T-cell (primary cell): ENCODE data around the gene CLDN18. TPM values are rescaled to one million over a fixed set of nuclear protein-coding genes. Genes with fewer than 3 reads are reported as not detected.

ENCODE experiments used
- ATAC-seq, 4 experiments: fragments of 200-7000 bp in 3 of 4; fragments of 150-1000 bp in 1 of 4; cut with Tn5 transposase; replicated peaks in 1 of 4; 1 replicate in 3 of 4; 2 replicates in 1 of 4; pipeline ENCODE4 v1.10.0; 2021; ENCODE audit warnings: moderate library complexity in 3 of 4, mild to moderate bottlenecking in 2 of 4, moderate number of reproducible peaks in 1 of 4
- CTCF ChIA-PET, 2 donors: fragments of 300-600 bp; sonication (Branson Sonifier 250); formaldehyde crosslinking; loops; one replicate each; lab custom pipeline; 2022; ENCODE audit warnings: antibody characterized with exemption in 2 of 2; lab: Charles Lee
- POLR2A ChIA-PET, 2 donors: fragments of 300-600 bp; sonication (Branson Sonifier 250); formaldehyde crosslinking; loops; one replicate each; lab custom pipeline; 2022; ENCODE audit warnings: antibody characterized with exemption in 2 of 2; lab: Charles Lee
- DNase-seq, 35 experiments: peaks; one replicate each; pipeline versions ENCODE4 v3.0.0 to v3.0.0-alpha.2; 2013 to 2023
- H3K27ac ChIP-seq: one replicate; pipeline ENCODE4 v1.5.1; 2013; ENCODE audit warnings: low read length
- H3K27me3 ChIP-seq, 2 experiments: replicated peaks in 1 of 2; 1 replicate in 1 of 2; 2 replicates in 1 of 2; pipeline versions ENCODE4 v1.6.1 to v1.7.0; 2013; ENCODE audit warnings: low read length in 1 of 2, mixed read lengths in 1 of 2; ENCODE audit not compliant: control insufficient read depth in 2 of 2, insufficient read depth in 2 of 2; ENCODE audit errors: extremely low read depth in 1 of 2
- H3K36me3 ChIP-seq, 2 donors: 1 replicate in 1 of 2; 2 replicates in 1 of 2; pipeline versions ENCODE4 v1.6.1 to v1.7.0; 2013; ENCODE audit warnings: low read length in 1 of 2; ENCODE audit not compliant: control insufficient read depth in 2 of 2, insufficient read depth in 1 of 2; ENCODE audit errors: extremely low read depth in 1 of 2
- H3K4me1 ChIP-seq, 2 experiments: 1 replicate in 1 of 2; 2 replicates in 1 of 2; pipeline versions ENCODE4 v1.6.1 to v1.7.0; 2013; ENCODE audit warnings: low read length in 2 of 2, mixed read lengths in 1 of 2; ENCODE audit not compliant: insufficient read depth in 2 of 2, control insufficient read depth in 1 of 2; ENCODE audit errors: extremely low read depth in 1 of 2
- H3K4me3 ChIP-seq, 2 donors: 1 replicate in 1 of 2; 2 replicates in 1 of 2; pipeline versions ENCODE4 v1.5.1 to v1.7.0; 2013; ENCODE audit warnings: mild to moderate bottlenecking in 2 of 2, low read length in 1 of 2, moderate library complexity in 1 of 2; ENCODE audit not compliant: control insufficient read depth in 1 of 2; ENCODE audit errors: extremely low read depth in 1 of 2
- H3K9me3 ChIP-seq: 2 replicates; pipeline ENCODE4 v1.7.0; 2013
- H3K27ac Mint-ChIP-seq, 2 donors: one replicate each; pipeline ENCODE4 v1.8.0; 2020 to 2021; ENCODE audit warnings: mild to moderate bottlenecking in 2 of 2, mixed read lengths in 2 of 2
- H3K27me3 Mint-ChIP-seq, 2 donors: one replicate each; pipeline ENCODE4 v1.8.0; 2021 to 2022; ENCODE audit warnings: mixed read lengths in 2 of 2
- H3K36me3 Mint-ChIP-seq: one replicate; pipeline ENCODE4 v1.8.0; 2021; ENCODE audit warnings: mixed read lengths
- H3K4me1 Mint-ChIP-seq, 3 donors: one replicate each; pipeline ENCODE4 v1.8.0; 2020 to 2022; ENCODE audit warnings: mixed read lengths in 3 of 3, mild to moderate bottlenecking in 1 of 3
- H3K4me3 Mint-ChIP-seq, 3 donors: one replicate each; pipeline ENCODE4 v1.8.0; 2020 to 2022; ENCODE audit warnings: mild to moderate bottlenecking in 3 of 3, mixed read lengths in 3 of 3, moderate library complexity in 3 of 3
- H3K9me3 Mint-ChIP-seq, 3 donors: one replicate each; pipeline ENCODE4 v1.8.0; 2020 to 2022; ENCODE audit warnings: mixed read lengths in 3 of 3
- WGBS: methylation state at CpG from one replicate; pipeline ENCODE4 v1.1.5; 2013; ENCODE audit warnings: missing lambda C conversion rate; ENCODE audit not compliant: insufficient coverage; 5-methylcytosine and 5-hydroxymethylcytosine counted together
- total RNA-seq, 35 experiments: library from RNA in 6 of 35; stranded (reverse) in 6 of 35; fragments of 120-200 nt in 1 of 35; gene quantifications; one replicate each; pipeline versions ENCODE4 v1.2.1 to v1.2.4 and lab custom pipeline; 2013 to 2026

Gene CLDN18
- total RNA-seq, 5 donors from 2014 or later (not counting 1 experiment from before 2014, with no cell fraction given), result 0.18 to 0.47 (median 0.23) TPM; not detected in 2

DNA sequence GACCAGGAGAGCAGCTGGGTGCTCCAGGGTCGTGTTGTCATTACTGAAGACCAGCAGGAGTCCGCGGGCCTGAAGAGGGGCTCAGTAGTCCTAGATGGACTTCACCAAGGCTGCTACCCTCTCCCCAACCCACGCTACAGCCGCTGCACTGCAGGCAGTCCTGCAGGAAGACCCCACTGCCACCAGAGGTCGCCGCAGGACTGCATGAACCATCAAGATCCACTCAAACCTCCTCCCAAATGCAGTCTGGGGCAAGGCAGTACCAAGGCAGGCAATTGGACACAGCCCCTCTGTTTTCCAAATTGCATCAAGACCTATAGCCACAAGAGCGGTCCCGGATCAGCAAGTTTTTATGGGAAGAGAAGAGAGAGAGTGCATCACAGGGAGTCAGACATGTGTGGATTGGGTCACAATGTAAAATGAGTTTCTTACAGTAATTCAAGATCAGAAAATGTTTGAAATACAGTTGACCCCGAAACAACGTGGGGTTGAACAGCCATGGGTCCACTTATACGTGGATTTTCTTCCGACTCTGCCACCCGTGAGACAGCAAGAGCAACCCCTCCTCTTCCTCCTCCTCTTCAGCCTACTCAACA lies 58.7 kb downstream of the CLDN18 start:
- H3K4me1 ChIP-seq, result no peaks in the 10 kb centered on the region
- ATAC-seq (peak; percentile 64 to 77 (median 72)), DNase-seq (peak; percentile 14 to 76 (median 58))
- Mint-ChIP-seq H3K4me1 (no peaks in the 10 kb centered on the region), H3K36me3 (no peaks in the 10 kb centered on the region), H3K9me3 (no peaks in the 10 kb centered on the region), H3K4me3 (no peak overlapping the region), H3K27me3 (peaks cover 12 to 22% of the 10 kb centered on the region in 2 donors), H3K27ac (no peak overlapping the region)
- CTCF ChIA-PET, result interaction anchor here (0.6 to 1.6 kb wide), 5 partner anchors 17 to 371 kb away, joined by 3 to 9 read pairs (median 4); no protein-coding TSS in a partner anchor
- no peak overlapping the region for H3K27ac ChIP-seq
- POLR2A ChIA-PET, result no interaction called here
- H3K36me3 ChIP-seq, result no peaks in the 10 kb centered on the region
- 16% methylated on average over 7 of the region's 14 CpGs for WGBS
- H3K4me3 ChIP-seq, result no peak overlapping the region
- peaks cover 0 to 48% of the 10 kb centered on the region in 2 experiments for H3K27me3 ChIP-seq
- H3K9me3 ChIP-seq, result no peaks in the 10 kb centered on the region

DNA sequence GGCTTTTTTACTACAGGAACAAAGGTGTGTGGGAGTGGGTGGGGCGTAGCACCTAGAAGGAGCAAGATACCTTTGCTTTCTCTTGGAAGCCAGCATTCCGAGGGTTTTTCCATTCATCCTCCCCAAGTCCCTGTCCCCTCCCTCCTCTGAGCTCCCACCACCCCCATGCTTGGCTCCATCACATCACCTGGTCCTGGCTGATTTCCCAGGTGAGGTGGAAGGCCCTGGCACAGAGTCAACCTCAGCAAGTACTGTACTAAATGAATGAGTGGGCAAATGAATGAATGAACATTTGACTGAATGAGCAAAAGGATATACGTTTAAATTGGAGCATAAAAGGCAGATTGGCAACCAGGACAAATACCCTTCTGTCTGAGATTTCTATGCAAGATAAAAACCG lies 60.0 kb downstream of the CLDN18 start:
- no peak overlapping the region for H3K4me3 Mint-ChIP-seq
- ChIA-PET POLR2A (no interaction called here), CTCF (interaction anchor here (0.7 to 1.6 kb wide), 7 partner anchors 8 to 627 kb away, joined by 3 to 9 read pairs (median 4); no protein-coding TSS in a partner anchor)
- H3K27me3 Mint-ChIP-seq, result peaks cover 12 to 23% of the 10 kb centered on the region in 2 donors
- no peak overlapping the region for H3K27ac Mint-ChIP-seq
- no peaks in the 10 kb centered on the region for H3K4me1 ChIP-seq
- ATAC-seq (no peak), DNase-seq (no peak)
- H3K4me1 Mint-ChIP-seq, result no peaks in the 10 kb centered on the region
- WGBS, result no CpG with 5 or more reads among the region's 4 CpGs
- H3K9me3 Mint-ChIP-seq, result no peaks in the 10 kb centered on the region
- H3K36me3 Mint-ChIP-seq, result no peaks in the 10 kb centered on the region
- no peak overlapping the region for H3K4me3 ChIP-seq
- H3K27ac ChIP-seq, result no peak overlapping the region
- H3K9me3 ChIP-seq, result no peaks in the 10 kb centered on the region
- no peaks in the 10 kb centered on the region for H3K36me3 ChIP-seq
- peaks cover 0 to 41% of the 10 kb centered on the region in 2 experiments for H3K27me3 ChIP-seq

DNA sequence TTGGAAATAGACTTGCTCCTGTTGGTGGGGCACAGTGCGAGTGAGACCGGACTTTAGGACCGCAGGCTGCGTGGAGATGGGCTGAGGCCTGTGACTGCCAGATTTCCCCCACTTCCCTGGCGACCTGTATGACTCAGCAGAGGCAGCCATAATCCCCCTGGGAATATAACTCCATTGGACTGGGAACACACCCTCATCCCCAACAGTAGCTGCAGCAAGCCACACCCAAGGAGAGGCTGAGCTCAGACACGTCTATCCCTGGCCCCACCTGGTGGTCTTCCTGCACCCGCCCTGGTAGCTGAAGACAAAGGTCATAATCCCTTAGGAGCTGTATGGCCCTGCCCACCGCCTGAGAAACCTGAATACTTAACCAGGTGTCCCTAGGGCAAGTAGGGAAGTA lies 62.8 kb downstream of the CLDN18 start:
- Mint-ChIP-seq H3K4me1 (no peaks in the 10 kb centered on the region), H3K27me3 (peaks cover 12 to 23% of the 10 kb centered on the region in 2 donors), H3K36me3 (no peaks in the 10 kb centered on the region), H3K27ac (no peak overlapping the region), H3K9me3 (no peaks in the 10 kb centered on the region), H3K4me3 (no peak overlapping the region)
- ChIA-PET POLR2A (interaction anchor here in 1 of 2 donors (0.6 kb wide), 1 partner anchor 1358 kb away, joined by 4 read pairs; no protein-coding TSS in a partner anchor), CTCF (no interaction called here)
- WGBS, result 90% methylated on average over 7 of the region's 8 CpGs
- H3K4me3 ChIP-seq, result no peak overlapping the region
- no peak overlapping the region for H3K27ac ChIP-seq
- DNase-seq (no peak), ATAC-seq (no peak)
- H3K27me3 ChIP-seq, result peaks cover 0 to 39% of the 10 kb centered on the region in 2 experiments
- no peaks in the 10 kb centered on the region for H3K9me3 ChIP-seq
- no peaks in the 10 kb centered on the region for H3K4me1 ChIP-seq
- no peaks in the 10 kb centered on the region for H3K36me3 ChIP-seq

DNA sequence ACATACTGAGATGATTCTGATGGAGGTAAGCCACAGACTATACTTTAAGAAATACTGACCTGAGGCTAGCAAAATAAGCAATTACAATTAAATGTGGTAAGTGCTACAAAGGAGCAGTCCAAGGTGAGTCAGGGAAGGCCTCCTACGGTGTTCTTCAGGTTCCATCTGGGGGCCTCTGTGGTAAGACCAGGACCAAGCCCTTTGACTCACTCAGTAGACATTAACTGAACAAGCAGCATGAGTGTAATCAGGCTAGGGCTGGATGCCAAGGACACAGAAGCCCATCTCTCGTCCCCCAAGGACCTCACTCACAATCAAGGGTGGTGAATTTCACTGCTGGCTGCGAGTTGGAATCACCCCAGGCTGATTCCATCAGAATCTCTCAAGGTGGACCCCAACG lies 68.1 kb downstream of the CLDN18 start:
- no peaks in the 10 kb centered on the region for H3K36me3 ChIP-seq
- H3K4me3 ChIP-seq, result no peak overlapping the region
- Mint-ChIP-seq H3K27me3 (peaks cover 0 to 7% of the 10 kb centered on the region in 2 donors), H3K36me3 (no peaks in the 10 kb centered on the region), H3K4me1 (peaks cover 15 to 18% (median 17%) of the 10 kb centered on the region in 3 donors), H3K9me3 (no peaks in the 10 kb centered on the region), H3K27ac (no peak overlapping the region), H3K4me3 (no peak overlapping the region)
- peaks cover 0 to 14% of the 10 kb centered on the region in 2 experiments for H3K27me3 ChIP-seq
- peaks cover 0 to 1% of the 10 kb centered on the region in 2 experiments for H3K4me1 ChIP-seq
- no peak overlapping the region for H3K27ac ChIP-seq
- whole genome bisulfite sequencing, result 60% methylated on average over 1 of the region's 4 CpGs
- ChIA-PET POLR2A (no interaction called here), CTCF (interaction anchor here in 1 of 2 donors (0.6 to 1.0 kb wide), 2 partner anchors 8 to 1339 kb away, joined by 3 to 6 read pairs; no protein-coding TSS in a partner anchor)
- no peaks in the 10 kb centered on the region for H3K9me3 ChIP-seq
- DNase-seq (no peak), ATAC-seq (no peak)

DNA sequence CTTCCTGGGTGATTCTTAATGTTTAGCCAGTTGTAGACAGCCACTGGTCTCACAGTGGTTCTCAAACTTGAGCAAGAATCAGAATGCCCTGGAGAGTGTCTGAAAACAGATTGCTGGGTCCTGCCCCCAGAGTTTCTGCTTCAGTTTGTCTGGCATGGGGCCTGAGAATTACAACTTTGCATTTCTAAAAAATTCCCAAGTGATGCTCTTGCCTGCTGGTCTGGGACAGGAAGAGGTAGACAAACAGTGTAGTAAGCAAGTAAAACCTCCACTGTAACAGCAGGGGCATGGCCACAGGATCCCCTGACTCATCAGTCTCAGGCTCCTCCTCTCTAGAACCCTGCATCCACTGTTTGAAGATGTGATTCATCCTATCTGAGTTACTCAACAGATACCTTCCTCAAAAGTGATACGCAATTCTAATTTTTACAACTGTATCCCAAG lies 69.0 kb downstream of the CLDN18 start:
- no CpG with 5 or more reads among the region's 1 CpG for WGBS
- H3K9me3 ChIP-seq, result no peaks in the 10 kb centered on the region
- DNase-seq, result no peak
- no peak overlapping the region for H3K27ac Mint-ChIP-seq
- peaks cover 0 to 20% of the 10 kb centered on the region in 2 experiments for H3K27me3 ChIP-seq
- H3K27me3 Mint-ChIP-seq, result no peaks in the 10 kb centered on the region
- no peak overlapping the region for H3K27ac ChIP-seq
- H3K9me3 Mint-ChIP-seq, result no peaks in the 10 kb centered on the region
- H3K4me3 Mint-ChIP-seq, result no peak overlapping the region
- no peak for ATAC-seq
- H3K4me3 ChIP-seq, result no peak overlapping the region
- H3K4me1 ChIP-seq, result peaks cover 0 to 10% of the 10 kb centered on the region in 2 experiments
- ChIA-PET POLR2A (no interaction called here), CTCF (interaction anchor here in 1 of 2 donors (1.0 kb wide), 1 partner anchor 9 kb away, joined by 3 read pairs; no protein-coding TSS in a partner anchor)
- H3K4me1 Mint-ChIP-seq, result peaks cover 18 to 25% (median 22%) of the 10 kb centered on the region in 3 donors
- H3K36me3 Mint-ChIP-seq, result no peaks in the 10 kb centered on the region
- no peaks in the 10 kb centered on the region for H3K36me3 ChIP-seq

DNA sequence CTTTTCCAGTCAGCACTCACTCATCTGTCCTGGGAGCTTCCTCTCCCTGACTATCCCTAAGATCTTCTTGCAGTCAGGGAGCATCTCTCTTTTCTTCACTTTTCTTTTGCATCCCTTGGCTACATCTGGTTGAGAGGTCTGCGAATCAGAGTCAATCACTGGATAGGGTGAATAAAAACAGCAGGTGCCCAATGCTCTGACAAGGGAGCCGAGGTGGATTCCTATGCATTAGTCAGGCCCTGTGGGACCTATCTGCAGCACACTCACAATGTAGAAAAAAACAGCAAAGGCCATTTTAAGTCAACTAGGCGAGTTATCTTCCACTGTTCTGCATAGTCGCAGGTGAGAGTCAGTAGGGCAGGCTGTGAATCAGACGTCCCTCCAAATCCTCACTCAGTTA lies 69.9 kb downstream of the CLDN18 start:
- POLR2A ChIA-PET, result no interaction called here
- Mint-ChIP-seq H3K27ac (no peak overlapping the region), H3K4me1 (peaks cover 18 to 25% (median 22%) of the 10 kb centered on the region in 3 donors), H3K27me3 (no peaks in the 10 kb centered on the region), H3K36me3 (no peaks in the 10 kb centered on the region), H3K4me3 (no peak overlapping the region), H3K9me3 (no peaks in the 10 kb centered on the region)
- CTCF ChIA-PET, result no interaction called here
- H3K36me3 ChIP-seq, result no peaks in the 10 kb centered on the region
- peaks cover 0 to 11% of the 10 kb centered on the region in 2 experiments for H3K4me1 ChIP-seq
- H3K4me3 ChIP-seq, result no peak overlapping the region
- no peak overlapping the region for H3K27ac ChIP-seq
- H3K9me3 ChIP-seq, result no peaks in the 10 kb centered on the region
- DNase-seq, result no peak
- ATAC-seq, result no peak
- 83% methylated on average over 3 of the region's 5 CpGs for WGBS
- H3K27me3 ChIP-seq, result peaks cover 0 to 22% of the 10 kb centered on the region in 2 experiments
